Left lobe of liver (tissue), 2 donors: ENCODE results near the gene ARID4B. TPM values are rescaled to one million over a fixed set of nuclear protein-coding genes. Genes with fewer than 3 reads are reported as not detected.
"Not testable (repeated sequence)": the region's sequence is repeated elsewhere in the genome, so short reads cannot be mapped to it uniquely, and the experiment has no call there.

ENCODE experiments used
- ATAC-seq: fragments of 200-7000 bp; cut with Tn5 transposase; one replicate; pipeline ENCODE4 v1.9.1; 2020; ENCODE audit warnings: mild to moderate bottlenecking, moderate library complexity
- DNase-seq: peaks from one replicate; pipeline ENCODE4 v3.0.0-alpha.2; 2020; ENCODE audit warnings: low spot score
- total RNA-seq: library from RNA; stranded (reverse); gene quantifications from one replicate; pipeline ENCODE4 v1.2.1, GENCODE V29; 2021
- donor health status: DM: no; HTN: no; CAD: no; lungs with moderate emphysema.
- donor health status: DM: no; HTN: yes; CAD: no.

Gene ARID4B
- total RNA-seq, 1 donor from 2014 or later, result 10.9 TPM

DNA sequence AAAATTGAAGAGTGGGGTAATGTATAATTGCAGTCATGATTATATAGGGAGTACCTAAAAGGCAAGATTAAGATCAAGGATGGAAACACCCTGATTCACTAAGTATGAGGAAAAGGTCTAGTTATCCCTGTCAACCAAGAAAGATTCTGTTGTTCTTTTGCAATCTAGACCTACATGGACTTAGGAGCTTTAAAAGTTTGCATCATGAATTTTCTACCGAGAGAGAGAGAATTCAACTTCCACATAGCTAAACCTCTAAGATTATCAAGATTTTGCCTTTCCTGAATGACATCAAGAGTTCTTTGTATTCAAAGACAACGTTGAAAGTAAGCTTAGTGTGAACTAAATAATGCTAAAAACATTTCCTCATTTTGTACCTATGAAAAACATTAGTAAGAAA lies 88.1 kb downstream of the ARID4B start:
- ATAC-seq, result peak; percentile 52
- no peak for DNase-seq

DNA sequence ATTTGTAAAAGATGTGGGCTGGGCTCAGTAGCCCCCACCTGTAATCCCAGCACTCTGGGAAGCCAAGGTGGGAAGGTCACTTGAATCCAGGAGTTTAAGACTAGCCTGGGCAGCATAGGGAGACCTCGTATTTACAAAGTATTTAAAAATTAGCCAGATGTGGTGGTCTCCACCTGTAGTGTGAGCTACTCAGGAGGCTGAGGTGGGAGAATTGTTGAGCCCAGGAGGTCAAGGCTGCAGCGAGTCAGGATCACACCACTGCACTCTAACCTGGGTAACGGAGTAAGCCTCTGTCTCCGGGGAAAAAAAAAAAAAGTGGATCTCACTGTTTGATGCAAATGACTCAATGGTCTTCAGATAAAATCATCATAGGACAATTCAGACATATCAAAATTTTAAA lies 89.4 kb downstream of the ARID4B start:
- ATAC-seq (no peak), DNase-seq (no peak)

DNA sequence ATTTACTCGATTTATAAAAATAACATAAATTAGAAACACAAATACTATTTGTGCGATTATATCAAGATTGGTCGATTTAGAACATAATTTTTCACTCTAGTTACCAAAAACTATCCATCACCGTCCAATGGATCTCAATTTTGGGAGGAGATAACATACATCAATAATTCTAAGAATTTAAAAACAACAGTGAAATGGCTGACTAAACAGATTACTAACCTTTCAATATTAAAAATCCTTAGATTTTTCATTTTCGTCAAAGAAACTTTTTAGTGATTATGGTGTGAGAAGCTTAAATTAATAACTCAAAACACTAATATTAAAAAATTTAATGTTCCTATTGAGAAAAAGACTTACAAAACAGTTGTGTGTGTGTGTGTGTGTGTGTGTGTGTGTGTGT lies 91.9 kb downstream of the ARID4B start:
- DNase-seq, result no peak
- ATAC-seq, result no peak

DNA sequence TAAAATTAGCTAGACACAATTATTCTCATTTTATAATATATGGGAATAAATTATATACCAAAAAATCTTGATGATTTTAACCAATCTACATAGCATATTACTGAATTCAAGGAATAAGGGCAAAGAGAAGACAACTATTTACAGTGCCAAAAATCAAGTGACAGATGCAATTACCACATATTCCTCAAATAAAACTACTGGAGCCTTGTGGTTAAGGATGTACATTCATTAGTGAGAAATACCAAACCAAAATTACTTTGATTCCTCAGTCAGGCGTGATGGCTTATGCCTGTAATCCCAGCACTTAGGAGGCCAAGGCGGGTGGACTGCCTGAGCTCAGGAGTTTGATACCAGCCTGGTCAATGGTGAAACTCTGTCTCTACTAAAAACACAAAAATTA lies 98.1 kb downstream of the ARID4B start:
- DNase-seq (no peak), ATAC-seq (no peak)

DNA sequence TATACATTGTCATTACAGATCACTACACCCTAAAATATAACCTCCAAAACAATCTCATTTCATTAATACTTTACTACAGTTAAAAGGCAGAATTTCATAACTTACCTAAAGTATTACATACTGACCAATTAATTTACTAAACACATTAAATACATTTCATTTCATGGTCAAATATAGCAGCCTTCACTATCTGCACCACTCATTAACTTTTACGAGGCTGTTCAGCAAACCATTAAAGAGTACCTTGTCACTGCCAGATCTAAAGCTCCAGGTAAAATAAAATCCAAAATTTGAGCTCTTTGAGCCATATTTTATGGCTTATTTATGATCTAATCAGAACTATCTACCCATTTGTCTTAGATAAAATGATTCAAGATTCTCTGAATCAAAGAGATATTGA lies 100.6 kb downstream of the ARID4B start:
- DNase-seq (no peak), ATAC-seq (no peak)

DNA sequence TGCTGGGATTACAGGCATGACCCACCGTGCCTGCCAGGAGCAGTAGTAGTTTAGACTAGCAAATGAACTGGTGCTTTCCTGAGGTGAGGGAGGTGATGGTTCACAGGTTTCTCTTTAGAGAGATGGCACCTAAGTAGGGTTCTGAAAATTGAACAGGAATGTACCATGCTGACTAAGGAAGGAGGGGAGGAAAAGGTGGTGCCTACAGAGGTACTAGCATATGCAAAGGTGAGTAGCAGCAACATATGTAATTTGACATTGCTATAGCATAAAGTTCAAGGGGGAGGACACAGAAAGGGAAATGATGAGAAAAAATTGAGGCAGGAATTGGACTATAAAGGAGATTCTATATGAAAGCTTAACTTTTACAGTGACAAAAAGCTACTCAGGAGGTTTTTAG lies 101.0 kb downstream of the ARID4B start:
- no peak for ATAC-seq
- no peak for DNase-seq

DNA sequence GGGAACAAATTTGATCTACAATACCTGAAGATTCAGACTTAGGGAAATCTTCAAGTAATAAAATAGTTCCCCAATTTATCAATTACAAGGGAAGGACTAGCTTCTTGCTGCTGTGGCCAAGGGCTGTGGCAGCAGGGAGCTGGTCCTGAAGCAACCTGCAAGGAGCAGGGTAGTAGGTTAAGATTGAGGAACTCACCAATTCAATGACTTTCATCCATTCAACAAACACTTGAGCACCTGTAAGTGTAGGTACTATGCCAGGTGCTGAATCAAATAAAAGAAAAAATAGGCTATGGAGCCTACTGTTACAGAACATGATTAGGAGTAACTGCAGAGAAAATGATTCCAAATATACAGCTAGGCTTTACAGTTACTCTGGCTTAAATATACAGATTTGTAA lies 102.7 kb downstream of the ARID4B start:
- ATAC-seq (no peak), DNase-seq (no peak)

DNA sequence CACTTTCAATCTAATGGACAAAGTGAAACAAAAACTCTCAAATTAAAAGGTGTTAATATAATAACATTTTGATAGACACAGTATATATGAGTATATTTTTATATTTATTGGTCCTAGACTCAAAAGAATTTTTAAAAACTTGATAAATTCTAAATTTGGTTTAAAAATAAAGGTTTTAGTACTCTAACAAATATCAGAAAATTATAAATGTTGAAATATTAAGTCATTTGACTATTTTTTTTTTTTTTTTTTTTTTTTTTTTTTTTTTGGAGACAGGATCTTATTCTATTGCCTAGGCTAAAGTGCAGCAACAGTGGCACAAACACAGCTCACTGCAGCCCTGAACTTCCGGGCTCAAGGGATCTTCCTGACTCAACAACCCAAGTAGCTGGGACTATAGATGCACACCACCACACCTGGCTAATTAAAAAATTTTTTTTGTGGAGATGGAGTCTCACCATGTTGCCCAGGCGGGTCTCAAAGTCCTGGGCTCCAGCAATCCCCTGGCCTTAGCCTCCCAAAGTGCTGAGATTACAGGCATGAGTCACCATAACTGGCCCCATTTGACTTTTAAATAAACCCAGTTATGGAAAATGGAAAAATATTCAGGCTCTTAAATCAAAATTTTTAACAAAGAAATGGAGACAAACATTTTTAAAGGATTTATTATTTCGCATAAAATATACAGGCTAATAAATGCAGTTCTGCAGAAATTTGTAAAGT lies 106.2 kb downstream of the ARID4B start:
- no peak for DNase-seq
- no peak for ATAC-seq

DNA sequence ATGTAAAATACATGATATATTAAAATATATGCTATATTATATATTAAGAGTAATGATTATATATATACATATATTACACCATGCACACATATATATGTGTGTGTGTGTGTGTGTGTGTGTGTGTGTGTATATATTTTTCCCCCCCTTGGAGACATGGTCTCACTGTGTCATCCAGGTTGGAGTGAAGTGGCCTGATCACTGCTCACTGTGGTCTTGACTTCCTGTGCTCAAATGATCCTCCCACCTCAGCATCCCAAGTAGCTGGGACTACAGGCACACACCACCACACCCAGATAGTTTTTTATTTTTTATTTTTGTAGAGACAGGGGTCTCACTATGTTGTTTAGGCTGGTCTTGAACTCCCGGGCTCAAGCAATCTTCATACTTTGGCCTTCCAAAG lies 112.5 kb downstream of the ARID4B start:
- ATAC-seq, result no peak
- DNase-seq, result no peak

DNA sequence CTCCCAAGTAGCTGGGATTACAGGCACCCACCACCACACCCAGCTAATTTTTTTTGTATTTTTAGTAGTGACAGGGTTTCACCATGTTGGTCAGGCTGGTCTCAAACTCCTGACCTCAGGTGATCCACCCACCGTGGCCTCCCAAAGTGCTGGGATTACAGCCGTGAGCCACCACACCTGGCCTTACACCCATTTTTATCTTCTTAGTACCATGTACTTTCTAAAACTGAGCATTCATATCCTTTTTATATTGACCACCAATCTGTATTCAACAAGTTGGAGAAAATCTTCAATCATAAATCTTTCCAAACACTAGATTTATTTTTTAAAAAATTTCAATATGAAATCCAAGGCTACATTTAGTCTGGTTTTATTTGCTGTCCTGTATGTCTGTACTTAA lies 113.0 kb downstream of the ARID4B start:
- not testable (repeated sequence) for ATAC-seq

DNA sequence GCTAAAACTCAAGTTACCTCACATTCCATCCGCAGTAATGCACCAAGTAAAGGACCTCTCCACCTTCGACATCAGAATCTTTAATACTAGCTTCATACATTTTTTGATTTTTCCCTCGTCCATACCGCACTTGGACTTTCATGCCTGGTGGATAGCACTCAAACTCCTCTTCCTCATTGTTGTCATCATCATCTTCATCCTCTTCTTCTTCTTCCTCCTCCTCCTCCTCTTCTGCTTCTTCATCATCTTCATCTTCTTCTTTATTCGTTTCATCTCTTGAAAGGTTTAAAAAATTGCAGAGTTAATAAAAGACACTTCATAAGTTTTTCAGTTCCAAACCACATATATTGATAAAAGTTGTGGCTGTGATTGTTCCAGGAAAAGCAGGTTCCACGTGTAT lies 114.2 kb downstream of the ARID4B start:
- no peak for DNase-seq

More for the DNA sequence above, 113.0 kb downstream of the ARID4B start:
- DNase-seq, result not testable (repeated sequence)

DNA sequence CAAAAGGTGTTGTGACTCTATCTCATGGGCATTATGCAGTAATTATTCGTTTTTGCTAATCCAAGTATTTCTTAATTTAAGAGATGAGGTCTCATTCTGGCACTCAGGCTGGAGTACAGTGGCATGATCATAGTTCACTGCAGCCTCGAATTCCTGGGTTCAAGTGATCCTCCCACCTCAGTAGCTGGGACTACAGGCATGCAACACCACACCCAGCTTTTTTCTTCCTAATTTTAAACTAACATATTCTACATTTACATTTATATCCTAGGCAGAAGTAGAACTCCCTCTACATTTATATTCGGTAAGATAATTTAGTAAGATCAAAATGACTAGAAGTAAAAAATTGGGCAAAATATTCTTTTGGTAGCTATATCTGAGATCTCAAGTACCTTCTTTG lies 116.5 kb downstream of the ARID4B start:
- DNase-seq (no peak), ATAC-seq (no peak)

More for the DNA sequence above, 114.2 kb downstream of the ARID4B start:
- no peak for ATAC-seq

DNA sequence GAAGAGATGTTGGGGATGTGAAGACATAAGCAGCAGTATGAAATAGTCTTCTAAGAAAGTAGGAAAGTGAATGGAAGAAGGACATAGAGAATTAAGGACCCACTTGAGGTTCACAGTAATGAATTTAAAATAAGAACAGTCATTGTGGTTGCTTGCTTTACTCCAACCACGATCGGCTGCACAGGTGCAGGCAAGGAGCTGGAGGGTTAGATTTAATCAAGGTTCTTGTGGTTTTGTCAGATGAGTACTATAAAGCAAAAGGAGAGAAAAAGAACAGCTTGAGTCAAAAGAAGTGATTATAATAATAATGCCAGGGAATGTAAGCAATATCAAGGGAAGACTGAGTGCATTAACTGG lies 120.8 kb downstream of the ARID4B start:
- no peak for DNase-seq
- no peak for ATAC-seq

DNA sequence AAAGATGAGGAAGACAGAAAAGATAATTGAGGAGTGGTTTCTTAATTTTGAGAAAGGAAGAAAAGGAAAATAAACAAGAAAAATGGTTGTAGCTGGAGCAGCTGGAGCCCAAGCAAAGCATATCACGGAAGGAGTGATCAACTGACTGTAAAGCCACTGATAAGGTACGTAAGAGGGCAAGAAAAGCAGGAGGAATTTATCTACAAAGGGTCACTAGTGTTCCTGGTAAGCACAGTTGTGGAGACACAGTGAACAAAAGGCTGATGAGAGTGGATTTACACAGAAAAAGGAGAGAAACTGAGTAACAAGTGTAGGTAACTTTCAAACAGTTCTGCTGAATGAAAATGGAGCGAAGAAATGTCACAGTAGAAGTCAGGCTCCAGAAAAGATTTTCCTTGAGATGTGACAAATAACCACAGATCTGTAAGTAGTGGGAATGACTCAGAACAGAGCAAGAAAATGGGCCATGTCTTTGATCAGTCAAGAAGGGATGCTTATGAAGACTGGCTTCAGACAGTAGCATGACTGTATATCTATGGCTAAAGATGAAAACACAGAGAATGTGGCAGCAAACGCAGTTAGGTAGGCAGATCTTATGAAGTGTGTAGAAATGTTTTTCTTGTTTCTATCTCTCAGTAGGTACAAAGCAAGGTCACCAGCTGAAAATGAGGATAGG lies 121.3 kb downstream of the ARID4B start:
- ATAC-seq (no peak), DNase-seq (no peak)

DNA sequence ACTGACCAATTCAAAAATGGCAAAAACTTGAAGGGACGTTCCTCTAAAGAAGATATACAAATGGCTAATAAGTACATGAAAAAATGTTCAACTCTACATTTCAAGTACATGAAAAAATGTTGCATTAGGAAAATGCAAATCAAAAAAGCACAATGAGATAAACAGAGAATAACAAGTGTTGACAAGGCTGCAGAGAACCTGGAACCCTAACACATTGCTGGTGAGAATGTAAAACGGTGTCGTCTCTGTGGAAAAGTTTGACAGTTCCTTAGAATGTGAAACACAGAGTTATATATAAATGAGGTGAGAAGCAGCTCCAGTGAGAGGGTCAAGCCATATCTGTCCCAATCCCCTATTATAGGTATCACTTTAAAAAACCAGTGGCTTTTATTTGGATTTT lies 122.3 kb downstream of the ARID4B start:
- ATAC-seq (no peak), DNase-seq (no peak)

DNA sequence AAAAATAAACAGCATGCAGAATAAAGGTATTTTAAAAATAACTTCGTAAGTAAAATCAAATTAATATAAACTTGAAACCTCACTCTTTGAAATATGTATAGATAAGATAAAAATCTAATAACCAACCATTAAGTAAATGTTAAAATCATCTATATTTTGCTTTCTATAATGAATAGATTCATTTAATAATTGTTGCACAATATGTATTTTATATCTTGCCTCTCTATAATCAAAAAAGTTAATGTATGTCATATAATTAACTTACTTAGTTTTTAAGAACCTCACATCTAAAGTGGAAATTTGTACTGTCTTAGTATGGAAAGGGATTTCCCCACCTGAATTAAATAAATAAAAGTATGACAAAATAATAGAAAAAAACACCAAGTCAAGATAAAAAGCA lies 124.6 kb downstream of the ARID4B start:
- no peak for ATAC-seq

DNA sequence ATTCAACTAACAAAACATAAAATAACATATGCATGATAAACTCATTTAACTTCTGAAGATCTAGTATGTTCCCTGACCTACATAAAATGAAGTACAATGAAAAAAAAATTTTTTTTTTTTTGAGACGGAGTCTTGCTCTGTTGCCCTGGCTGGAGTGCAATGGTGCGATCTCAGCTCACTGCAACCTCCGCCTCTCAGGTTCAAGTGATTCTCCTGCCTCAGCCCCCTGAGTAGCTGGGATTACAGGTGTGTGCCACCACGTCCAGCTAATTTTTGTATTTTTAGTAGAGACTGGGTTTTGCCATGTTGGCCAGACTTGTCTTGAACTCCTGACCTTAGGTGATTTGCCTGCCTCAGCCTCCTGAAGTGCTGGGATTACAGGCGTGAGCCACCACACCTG lies 125.5 kb downstream of the ARID4B start:
- ATAC-seq, DNase-seq: not testable (repeated sequence)

More for the DNA sequence above, 124.6 kb downstream of the ARID4B start:
- no peak for DNase-seq

DNA sequence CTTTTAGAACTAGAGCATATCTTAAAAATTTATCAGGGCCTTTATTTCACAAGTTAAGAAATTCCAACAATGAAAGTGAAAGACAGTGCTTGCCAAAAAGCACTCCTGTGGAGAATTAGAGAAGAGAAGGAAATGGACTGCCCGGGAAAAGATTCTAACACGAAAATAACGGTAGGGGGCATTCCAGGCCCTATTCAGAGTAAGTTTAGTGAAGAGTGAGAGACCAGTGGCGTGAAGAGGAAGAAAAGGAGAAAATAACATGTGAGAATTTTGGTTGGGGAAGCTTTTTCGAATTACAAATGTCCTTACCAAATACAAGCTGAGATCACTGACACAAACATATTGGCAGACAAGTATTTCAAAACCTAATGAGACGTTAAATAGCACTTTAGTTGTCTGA lies 128.5 kb downstream of the ARID4B start:
- no peak for DNase-seq
- peak; percentile 74 for ATAC-seq

DNA sequence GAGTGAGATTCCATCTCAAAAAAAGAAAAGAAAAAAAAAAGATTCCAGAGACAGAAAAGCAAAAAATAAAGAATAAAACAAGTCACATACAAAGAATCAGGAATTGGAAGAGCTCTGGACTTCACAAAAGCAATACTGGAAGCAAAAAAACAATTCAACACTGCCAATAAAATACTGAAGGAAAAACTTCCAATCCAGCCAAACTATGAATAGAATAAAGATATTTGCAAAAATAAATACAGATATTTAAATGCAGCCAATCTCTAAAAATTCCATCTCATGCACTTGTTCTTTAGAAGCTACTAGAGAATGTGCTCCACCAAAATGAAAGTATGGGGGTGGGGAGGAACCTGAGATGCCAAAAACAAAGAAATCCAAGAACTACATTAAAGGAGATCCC lies 137.5 kb downstream of the ARID4B start:
- ATAC-seq (no peak), DNase-seq (no peak)

DNA sequence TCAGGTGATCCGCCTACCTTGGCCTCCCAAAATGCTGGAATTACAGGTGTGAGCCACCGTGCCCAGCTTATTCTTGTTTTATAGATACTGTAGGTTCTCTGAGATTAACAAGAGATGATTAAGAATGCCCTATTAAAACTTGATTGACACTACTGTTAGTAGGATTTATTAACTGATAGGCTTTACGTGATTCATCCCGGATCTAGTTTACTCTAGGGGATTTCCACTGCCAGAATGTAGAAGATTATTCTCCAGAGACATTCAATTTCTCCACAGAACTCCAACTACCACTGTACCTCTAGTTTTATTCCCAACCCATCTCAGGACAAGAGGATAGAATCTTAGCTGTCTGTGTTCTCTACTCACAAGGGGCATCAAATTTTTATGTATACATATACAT lies 140.7 kb downstream of the ARID4B start:
- ATAC-seq, result no peak

DNA sequence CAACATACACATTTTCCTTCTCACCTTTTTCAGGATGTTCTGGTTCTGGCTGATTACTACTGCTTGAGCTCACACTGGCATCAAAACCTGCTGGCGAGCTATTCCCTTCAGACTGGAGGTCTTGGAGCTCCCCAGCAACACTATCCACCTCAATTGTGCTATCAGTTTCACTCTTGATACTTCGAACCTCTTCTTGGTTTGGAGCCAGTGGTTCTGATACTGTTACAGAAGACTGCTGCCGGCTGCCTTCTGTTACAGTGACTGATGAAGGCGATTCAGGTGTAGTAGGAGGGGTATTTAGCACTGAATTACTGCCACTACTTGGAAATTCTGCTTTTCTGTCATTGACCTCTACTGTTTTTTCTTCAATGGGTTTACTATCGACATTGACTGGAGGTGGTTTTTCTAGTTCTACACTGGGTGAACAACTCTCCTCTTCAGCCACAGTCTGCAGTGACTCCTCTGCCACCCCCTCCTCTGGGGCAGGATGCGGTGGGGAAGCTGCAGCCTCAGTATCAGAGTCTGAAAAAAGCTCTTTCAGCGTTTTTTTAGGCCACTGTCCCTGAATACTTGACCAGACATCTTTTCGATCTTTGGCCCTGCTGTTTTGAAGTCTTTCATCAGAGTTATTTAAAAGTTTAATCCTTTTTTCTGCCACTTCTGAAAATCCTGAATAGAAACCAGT lies 146.3 kb downstream of the ARID4B start:
- DNase-seq (no peak), ATAC-seq (no peak)

More for the DNA sequence above, 140.7 kb downstream of the ARID4B start:
- no peak for DNase-seq

DNA sequence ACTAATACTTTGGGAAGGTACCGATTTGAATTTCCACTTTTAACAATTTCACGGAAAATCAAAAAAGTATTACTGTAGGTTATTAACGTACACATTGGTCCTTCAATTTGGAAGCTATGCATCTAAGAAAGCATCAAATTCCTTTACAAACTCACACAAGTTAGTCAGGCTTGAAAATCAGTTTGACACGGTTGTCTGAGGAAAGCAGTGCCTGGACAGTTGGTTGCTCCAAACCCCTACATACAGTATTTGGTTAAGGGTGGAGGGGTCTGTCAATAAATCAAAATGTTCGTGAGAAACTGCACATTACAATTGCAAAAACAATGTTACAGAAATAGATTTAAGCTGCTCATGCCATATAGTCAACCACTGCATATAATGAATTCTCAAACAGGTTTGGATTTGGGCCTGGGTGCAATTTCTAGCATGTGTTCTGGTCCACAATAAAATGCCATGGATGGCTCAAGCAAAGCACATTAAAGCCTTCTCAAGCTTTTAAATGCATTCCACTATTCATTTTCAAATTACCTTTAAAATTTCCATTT lies 147.0 kb downstream of the ARID4B start:
- ATAC-seq, result no peak
- DNase-seq, result no peak
